ENCODE results near the gene OVOL1.

DNA sequence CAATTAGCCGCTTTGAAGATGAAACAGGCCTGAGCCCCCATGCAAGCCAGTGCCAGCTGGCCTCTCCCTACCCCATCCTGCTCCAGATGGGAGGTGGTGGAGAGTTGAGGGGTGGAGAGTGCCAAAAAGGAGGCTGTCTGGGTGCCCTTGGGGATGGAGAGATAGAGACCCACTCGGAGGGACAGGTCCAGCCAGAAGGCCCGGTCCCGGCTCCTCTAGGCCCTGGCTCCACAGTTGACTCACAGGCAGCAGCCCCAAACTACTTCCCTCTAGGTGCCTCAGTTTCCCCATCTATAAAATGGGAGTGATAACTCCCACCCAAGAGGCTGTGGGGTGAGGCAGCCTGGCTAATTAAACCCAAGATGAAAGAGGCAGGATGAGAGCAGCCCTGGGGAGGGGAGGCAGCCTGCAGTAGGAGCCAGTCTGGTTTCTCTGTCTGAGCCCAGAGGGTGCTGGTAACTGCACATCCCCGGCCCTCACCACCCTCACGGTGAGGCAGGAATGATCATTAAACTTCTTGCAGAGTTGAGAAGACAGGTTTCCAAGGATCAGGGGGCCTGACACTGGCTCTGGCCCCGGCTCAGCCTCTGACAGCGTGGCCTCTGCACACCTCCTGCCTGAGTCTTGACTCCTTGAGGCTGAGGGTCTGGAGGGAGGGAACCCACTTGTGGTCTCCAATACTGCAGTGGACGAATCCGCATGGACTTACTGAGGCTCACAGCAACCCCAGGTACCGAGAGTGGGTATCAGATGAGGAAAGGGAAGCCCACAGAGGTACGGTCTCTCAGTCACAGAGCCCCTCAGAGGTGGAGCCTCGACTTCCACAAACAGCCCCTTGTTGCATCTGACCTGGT is 4.7 kb upstream of the OVOL1 start:
- TF ChIP-seq, protein P1, sequence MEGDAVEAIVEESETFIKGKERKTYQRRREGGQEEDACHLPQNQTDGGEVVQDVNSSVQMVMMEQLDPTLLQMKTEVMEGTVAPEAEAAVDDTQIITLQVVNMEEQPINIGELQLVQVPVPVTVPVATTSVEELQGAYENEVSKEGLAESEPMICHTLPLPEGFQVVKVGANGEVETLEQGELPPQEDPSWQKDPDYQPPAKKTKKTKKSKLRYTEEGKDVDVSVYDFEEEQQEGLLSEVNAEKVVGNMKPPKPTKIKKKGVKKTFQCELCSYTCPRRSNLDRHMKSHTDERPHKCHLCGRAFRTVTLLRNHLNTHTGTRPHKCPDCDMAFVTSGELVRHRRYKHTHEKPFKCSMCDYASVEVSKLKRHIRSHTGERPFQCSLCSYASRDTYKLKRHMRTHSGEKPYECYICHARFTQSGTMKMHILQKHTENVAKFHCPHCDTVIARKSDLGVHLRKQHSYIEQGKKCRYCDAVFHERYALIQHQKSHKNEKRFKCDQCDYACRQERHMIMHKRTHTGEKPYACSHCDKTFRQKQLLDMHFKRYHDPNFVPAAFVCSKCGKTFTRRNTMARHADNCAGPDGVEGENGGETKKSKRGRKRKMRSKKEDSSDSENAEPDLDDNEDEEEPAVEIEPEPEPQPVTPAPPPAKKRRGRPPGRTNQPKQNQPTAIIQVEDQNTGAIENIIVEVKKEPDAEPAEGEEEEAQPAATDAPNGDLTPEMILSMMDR (conservative IDR thresholded peaks at IDR 0.05; ENCODE audit: low read depth, low read length), result no peak
- TF ChIP-seq EZH2 (IDR thresholded peaks at IDR 0.05; ENCODE audit: borderline replicate concordance, low read depth, low read length, poor library complexity, severe bottlenecking), result no peak
